MM.1S (cell line): ENCODE data around the gene CFAP46.

ENCODE experiments used
- CTCF ChIP-seq: fragments of 300-600 bp; sonication (generic); IDR thresholded peaks from 2 replicates; pipeline ENCODE4 v1.5.1; 2016; ENCODE audit warnings: antibody characterized with exemption, low read length, mixed read lengths
- EZH2 ChIP-seq: fragments of 300-600 bp; sonication (generic); optimal IDR thresholded peaks from 2 replicates; pipeline ENCODE3; 2017; ENCODE audit warnings: low read depth, mild to moderate bottlenecking, antibody characterized with exemption, low read length, mixed read lengths
- EZH2phosphoT487 ChIP-seq: fragments of 300-600 bp; sonication (generic); IDR thresholded peaks from 2 replicates; pipeline ENCODE4 v1.6.1; 2018; ENCODE audit warnings: antibody characterized with exemption, low read length

- TF ChIP-seq CTCF (no peak), EZH2 (no peak), EZH2phosphoT487 (no peak)
Observed at GRCh38 chr10:132798876-132799275, 143.5 kb downstream of the CFAP46 start.
